HG03558 (cell line): Measurements from ENCODE around the gene GLMN.

Source experiments
- ATAC-seq: cut with Tn5 transposase; IDR thresholded peaks from one replicate; pipeline ENCODE4 v1.9.1; 2021; ENCODE audit warnings: moderate number of reproducible peaks; ENCODE audit not compliant: unreplicated experiment; ENCODE audit errors: extremely low read depth

GLMN gene

DNA sequence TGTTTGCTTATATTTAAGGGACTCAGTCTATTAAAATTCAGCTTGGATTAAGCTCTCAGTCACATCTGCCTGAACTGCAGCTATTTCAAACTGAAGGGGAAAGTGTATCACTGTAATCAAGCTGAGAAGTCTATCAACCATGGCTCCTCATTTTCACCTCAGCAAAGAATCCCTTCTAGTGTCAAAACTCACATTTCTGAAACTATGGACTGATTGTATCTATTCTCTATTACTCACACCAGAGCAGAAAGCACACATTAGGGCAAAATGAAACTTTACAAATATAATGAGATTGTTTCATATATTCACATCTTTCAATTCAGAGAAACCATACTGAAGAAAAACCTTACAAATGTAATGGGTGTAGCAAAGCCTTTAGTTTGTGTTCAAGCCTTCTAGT, 95.7 kb downstream of the GLMN start:
- no peak for ATAC-seq

DNA sequence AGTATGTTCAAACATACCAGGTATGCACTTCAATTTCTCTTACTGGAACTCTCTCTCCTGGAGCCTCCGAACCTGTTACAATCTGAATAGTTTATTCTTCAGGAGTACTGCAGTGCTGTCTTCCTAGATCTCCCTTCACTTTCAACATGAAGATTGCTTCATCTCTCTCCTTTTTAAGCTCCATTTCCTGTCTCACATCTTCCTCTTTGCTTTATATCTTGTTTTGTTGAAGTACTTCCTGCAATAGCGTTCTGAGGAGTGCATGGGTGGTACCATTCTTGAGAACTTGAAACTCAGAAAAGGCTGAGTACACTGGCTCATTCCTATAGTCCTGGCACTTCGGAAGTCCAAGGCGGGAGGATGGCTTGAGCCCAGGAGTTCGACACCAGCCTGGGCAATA, 96.8 kb downstream of the GLMN start:
- no peak for ATAC-seq
